SKM-1 (cell line): ENCODE measurements around the gene RPGRIP1L.

Source experiments
- DNase-seq: peaks from one replicate; lab custom pipeline; 2025; ENCODE audit not compliant: unreplicated experiment; lab: John Stamatoyannopoulos, UW

RPGRIP1L gene

DNA sequence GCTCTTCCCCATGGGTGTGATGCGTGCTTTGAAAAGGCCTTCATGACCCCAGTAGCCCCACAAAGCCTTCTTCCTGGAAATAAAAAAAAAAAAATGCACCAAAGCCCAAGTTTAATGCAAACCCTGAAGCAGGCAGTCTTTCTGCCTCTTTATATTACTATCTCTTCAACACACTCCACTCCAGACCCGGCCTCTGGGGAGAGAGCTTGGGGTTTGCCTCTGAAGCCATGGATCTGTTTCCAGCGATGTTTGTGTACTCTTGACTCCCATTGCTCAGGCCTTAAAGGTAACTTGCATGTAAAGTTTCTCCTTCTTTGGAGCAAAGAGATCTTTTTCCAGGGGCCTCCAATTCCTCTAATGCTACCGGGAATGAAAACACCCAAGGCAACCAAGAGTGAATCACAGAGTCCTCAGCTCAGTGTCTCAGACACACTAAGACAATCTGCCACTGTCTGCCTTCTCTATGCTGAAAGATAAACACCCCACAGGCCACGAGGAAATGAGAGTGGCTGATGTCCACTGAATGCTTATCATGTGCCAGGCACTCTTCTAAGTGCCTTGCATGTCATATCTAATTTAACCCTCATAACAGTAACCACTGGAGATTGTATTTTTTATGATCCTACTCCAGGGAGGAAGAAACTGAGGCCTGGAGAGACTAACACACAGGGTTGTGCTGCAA, 144.2 kb downstream of the RPGRIP1L start:
- no peak for DNase-seq

DNA sequence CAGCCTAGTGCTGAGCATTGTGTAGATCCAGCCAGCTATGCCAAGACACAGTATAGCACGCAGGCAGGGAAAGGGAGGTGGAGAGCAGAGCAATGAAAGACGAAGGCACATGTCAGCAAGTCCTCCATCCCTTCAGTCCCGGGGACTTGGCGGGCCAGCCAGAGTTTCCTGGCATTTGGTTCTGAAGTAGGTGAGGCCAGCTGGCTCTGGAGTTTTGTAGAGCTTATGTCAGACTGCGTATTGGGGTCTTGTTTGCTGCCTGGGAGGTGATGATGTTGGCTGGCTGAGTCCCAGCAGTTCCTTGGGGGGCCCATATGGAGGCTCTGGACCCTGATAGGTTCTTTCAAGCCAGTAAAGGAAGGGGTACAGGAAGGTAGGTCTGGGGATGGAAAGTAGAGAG, 144.9 kb downstream of the RPGRIP1L start:
- no peak for DNase-seq

DNA sequence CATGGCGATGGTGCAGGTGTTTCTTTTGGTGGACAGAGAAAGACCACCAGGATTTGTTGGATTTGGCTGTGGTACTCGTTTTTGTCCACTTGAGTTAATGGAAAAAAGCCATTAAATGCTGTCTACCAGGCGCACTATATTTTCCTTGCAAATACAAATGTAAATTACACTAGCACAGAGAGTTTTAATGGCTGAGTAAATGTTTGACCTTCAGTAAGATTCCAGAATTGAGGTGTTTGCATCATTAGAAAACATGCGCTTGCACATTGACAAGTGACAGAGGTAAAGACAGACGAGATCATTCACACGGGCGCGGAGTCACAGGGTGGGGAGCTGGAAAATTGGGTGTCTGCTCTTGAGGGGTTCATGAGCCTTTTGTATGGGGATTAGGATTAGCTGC, 147.1 kb downstream of the RPGRIP1L start:
- DNase-seq: no peak

DNA sequence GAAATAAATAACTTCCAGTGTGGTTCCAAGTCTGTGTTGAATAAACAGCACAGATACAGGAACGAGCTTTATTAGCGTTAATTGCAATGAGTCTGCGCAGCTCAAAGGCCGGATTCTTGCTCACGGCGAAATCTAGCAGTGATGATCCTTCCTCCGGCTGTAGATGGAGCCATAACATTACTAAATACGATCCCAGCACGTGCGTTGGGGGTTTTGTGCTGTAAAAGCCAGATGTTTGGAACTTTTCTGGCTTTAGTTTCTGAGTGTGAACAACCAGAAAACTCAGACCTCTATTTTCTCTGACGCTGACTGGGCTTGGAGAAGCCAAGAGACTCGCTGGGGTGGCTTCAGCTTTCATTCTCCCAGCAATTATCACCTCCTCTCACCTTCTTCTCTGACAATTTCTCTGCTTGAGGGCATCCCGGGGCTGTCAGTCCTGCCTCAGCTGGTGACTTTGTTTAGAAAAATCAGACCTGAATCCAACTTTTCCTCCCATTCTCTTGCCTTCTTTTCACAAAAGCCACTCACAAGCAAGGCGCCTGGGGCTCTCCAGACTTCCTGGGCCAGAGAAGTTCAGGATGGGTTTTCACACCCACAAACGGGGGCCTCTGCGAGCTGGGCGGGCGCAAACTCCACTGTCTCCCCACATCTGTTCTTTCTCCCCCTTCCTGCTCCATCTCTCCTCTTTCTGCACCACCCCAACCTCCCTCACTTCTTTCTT, 153.5 kb downstream of the RPGRIP1L start:
- DNase-seq: peak; percentile 36
